GM23248 (cell line): ENCODE measurements around the gene SLC24A5.

ENCODE experiments used
- EZH2 ChIP-seq: fragments of 200-600 bp; sonication (generic); IDR thresholded peaks from 2 replicates; pipeline ENCODE4 v1.6.1; 2018; ENCODE audit warnings: antibody characterized with exemption, mild to moderate bottlenecking; ENCODE audit not compliant: insufficient read depth, poor library complexity, severe bottlenecking
- EZH2phosphoT487 ChIP-seq: fragments of 200-600 bp; sonication (generic); IDR thresholded peaks from 2 replicates; pipeline ENCODE4 v1.6.1; 2018; ENCODE audit warnings: antibody characterized with exemption, moderate library complexity, mild to moderate bottlenecking, low read depth; ENCODE audit not compliant: insufficient read depth

DNA sequence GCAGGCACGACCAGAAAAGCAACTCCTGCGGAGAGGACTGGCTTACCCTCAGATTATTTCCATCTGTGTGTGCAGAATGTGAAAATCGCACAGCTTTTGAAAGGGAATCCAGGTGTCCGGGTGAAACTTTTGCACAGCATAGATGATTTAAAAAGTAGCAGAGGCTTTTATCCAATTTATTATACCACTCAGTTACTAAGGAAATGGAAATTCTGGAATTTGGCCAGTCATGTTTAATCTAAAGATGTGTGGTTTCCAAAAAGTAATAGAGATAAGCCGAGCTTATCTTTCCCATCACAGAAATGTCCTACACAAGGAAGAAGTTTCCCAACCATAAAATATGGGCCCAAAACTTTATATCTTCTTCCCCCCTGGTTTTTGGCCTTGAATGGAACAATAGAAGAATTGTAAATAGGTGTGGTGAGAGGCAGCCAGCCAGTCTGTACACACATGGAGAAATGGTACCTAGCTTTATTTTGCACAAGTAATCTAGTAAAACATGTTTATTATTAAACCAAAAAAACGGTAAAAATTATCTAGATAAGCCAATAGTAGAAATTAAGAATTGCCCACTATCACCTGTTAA is 19.3 kb upstream of the SLC24A5 start:
- no peak for TF ChIP-seq EZH2
- no peak for TF ChIP-seq EZH2phosphoT487
